ENCODE measurements around the gene CARD11.
"Not testable (repeated sequence)": the region's sequence is repeated elsewhere in the genome, so short reads cannot be mapped to it uniquely, and the experiment has no call there.

Gene CARD11

GRCh38 chr7:3065724-3066143 lies 22.1 kb upstream of the CARD11 start:
- DNase-seq = peak in 1 of 58 donors; percentile 10

DNA sequence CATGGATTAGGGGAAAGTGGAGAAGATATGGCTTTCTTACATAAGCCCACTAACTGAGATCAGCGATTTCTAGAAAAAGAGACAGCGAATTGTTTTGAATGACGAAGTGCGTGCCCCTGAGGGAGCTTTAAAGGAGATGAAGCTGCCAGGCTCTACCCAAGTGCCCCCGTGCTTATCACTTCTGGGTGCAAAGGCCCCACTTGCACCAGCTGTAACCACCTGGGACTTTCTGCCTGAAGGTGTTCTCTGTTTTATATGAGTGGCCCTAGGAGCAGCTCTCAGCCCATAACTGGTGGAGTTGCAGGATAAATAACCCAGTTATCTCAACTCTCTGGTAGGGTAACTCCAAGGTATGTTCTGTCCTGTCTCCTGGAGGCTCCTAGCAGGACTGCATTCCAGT lies 20.4 kb upstream of the CARD11 start:
- DNase-seq = no peak

GRCh38 chr7:3063016-3063753 lies 19.5 kb upstream of the CARD11 start:
- DNase-seq = no peak

- DNase-seq = no peak
Observed at GRCh38 chr7:3057066-3057420, 13.4 kb upstream of the CARD11 start.

DNA sequence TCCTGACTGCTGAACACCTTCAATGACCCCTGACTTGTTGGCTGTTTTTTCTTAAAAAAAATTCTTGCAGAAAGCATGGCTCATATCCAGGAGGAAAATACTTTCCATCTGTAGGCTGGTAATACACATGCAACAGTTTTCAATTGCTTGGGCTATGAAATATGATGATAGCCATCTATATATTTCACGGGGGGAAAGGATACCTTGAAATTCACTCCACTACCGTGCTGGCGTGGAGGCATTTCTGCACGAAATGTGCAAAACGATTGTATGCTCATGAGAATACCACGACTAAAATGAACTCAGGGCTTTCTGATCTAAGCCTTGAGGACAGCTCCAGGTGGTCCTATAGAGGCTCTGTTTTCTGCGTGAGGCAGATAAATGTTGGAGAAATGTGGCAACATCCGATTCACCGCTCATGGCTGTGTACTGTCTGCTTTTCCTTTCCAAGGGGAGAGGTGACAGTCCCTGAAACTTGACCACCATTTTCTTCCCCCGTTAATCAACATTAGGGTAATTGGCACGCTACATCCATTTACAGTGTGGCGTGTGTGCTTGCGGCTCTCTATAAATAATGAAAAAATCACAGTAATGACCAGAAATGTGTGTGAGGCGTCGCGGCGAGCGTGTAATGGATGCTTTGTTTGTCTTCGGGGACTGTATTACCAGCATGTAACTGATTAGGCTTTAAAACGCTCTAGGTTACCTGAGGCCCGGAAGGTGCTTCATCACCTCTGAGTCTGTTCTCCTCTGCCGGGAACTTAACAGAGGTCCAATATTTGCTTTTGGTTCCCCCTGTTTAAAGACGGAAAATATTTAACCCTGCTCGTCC lies 12.8 kb upstream of the CARD11 start:
- DNase-seq = no peak

DNA sequence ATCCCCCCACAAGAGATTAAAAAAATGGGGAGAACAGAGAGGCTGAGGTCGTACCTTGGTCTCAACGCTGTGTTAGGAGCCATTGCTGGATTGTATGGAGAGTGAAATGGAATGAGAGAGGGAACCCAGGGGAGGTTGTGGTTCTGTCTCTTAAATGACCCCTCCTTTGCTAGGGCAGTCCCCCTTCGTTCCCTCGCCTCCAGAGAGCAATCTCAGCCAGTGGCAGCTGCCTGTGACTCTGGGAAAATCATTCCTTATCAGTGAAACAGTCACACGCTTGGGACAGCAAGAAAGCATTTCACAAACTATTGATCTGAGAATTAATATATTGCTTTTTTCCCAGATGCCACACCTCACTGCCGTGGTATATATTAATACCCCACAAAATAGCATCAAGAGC lies 12.0 kb upstream of the CARD11 start:
- no peak for DNase-seq

GRCh38 chr7:3042861-3043489 lies 692 bp downstream of the CARD11 start:
- no peak for DNase-seq

GRCh38 chr7:3041986-3042675 lies 1.5 kb downstream of the CARD11 start:
- DNase-seq = no peak

GRCh38 chr7:3039787-3040186 lies 3.9 kb downstream of the CARD11 start:
- no peak for DNase-seq

DNA sequence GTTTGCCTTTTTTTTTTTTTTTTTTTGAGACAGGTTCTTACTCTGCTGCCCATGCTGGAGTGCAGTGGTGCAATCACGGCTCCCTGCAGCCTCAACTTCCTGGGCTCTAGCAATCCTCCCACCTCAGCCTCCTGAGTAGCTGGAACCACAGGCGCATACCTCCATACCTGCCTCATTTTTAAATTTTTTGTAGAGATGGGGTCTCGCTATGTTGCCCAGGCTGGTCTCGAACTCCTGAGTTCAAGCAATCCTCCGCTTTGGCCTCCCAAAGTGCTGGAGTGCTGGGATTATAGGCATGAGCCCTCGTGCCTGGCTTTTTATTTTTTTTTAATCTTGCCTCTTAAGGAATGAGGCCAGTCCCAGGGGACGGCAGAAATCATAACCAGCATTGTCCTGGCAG lies 5.7 kb downstream of the CARD11 start:
- DNase-seq = not testable (repeated sequence)

DNA sequence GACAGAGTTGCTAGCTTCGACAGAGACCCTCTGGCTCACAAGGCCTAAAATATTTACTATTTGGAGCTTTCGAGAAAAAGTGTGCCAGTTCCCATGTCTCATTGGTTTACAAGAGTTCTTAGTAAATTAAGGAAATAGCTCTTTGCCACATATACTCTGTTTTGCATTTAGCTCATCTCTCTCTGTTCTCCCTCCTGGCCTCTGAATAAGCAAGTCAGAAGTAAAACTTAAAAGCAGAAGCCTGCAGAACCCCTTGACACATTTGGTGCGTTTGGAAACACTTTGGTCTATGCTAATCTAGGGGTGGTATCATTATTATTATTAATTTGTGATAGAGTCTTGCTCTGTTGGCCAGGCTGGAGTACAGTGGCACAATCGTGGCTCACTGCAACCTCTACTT lies 6.4 kb downstream of the CARD11 start:
- no peak for DNase-seq

DNA sequence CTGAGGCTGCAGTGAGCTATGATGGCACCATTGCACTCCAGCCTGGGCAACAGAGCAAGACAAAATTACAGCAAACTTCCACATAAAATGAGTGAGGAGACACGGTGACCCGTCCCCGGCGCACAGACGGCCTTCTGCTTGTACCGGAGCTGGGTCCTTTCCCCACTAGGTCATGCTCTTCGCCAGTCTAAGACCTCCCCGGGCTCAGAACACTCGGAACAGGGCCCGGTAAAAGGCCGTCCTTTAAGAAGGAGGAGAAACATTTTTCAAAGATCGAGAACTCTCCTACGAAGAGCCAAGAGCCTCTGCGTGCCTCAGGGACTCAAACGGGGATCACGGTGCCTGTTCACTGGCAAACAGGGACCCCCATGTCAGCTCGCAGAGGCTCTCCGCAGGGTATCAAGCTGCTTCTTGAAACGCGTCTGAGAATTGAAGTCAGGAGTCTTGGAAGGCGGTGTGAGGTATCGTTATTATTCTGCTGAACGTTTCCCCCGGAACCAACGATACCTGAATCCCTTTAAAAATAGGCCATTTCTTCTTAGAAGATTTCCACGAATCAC lies 9.0 kb downstream of the CARD11 start:
- no peak for DNase-seq

DNA sequence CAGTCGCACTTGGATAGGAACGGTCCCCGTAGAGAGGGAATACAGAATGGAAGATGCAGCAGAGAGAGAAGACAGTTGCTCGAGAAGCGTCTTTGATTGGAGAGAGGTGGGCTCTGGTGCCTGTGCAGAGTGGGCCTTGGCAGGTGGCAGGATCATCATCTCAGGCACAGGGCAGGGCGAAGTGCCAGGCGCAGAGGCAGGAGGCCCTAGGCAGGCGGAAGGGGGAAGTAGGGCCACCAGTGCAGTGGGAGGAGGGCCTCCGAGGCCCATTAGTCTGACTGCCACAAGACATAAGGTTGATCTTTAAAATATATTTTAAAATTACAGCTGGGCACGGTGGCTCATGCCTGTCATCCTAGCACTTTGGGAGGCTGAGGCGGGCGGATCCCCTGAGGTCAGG lies 10.1 kb downstream of the CARD11 start:
- peak in 4 of 58 donors; percentile 4 to 5 (median 4) for DNase-seq

DNA sequence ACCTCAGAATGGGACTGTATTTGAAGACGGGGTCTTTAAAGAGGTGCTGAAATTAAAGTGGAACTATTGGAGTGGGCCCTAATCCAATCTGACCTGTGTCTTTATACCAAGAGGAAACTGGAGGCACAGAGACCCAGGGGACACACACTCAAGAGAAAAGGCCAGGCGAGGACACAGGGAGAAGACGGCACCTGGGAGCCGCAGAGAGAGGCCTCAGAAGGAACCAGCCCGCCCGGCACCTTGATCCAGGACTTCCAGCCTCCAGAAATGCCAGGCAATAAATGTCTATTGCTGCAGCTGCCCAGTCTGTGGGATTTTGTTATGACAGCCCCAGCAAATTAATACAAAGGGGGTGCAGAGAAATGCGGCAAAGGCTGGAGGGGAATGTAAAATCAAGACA lies 10.5 kb downstream of the CARD11 start:
- DNase-seq = no peak

DNA sequence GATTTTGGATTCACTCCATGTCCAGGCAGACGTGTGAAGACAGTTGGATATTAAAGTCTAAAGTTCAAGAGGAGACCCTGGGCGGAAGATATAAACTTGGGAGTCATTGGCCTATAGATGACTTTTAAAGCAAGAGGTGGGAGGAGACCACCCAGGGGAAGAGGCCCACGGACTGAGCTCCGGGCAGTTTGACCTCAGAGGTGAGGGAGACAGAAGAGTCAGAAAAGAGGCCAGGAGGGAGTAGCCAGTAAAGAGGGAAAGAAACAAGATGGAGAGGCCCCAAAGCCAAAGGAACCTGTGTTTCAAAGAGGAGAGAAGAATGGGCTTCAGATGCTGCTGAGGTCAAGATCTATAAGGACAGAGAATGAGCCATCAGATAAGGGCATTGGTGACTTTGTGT lies 11.4 kb downstream of the CARD11 start:
- DNase-seq = no peak

DNA sequence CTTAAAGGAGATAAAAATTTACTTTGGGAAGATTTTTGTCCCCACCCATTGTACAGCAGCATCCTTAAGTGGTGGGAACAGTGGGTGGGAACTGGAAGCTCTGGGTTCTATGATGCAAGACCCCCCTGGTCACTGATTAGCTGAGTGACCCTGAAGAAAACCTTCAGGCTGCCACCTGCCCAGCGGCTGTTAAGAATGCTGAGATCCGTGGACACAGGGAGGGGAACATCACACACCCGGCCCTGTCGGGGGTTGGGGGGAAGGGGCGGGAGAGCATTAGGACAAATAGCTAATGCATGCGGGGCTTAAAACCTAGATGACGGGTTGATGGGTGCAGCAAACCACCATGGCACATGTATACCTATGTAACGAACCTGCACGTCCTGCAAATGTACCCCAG lies 14.5 kb downstream of the CARD11 start:
- DNase-seq = no peak

DNA sequence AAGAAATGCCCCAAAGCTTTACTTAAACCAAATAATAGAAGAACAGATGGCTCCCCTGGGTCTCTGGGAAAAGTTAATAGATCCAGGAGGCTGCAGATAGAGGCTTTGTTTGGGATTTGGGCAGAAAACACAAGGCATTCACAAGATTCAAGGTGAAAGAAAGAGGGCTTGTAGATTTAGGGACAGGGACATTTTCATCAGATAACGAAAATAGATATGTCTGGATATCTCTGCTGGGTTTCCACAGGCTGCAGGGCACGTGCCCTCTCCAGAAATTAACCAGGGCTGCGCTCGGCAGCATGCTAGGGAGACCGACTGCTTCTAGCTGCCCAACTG lies 14.9 kb downstream of the CARD11 start:
- DNase-seq = no peak

GRCh38 chr7:3028071-3028757 lies 15.5 kb downstream of the CARD11 start:
- DNase-seq = peak in 26 of 58 donors; percentile 3 to 43 (median 13)

DNA sequence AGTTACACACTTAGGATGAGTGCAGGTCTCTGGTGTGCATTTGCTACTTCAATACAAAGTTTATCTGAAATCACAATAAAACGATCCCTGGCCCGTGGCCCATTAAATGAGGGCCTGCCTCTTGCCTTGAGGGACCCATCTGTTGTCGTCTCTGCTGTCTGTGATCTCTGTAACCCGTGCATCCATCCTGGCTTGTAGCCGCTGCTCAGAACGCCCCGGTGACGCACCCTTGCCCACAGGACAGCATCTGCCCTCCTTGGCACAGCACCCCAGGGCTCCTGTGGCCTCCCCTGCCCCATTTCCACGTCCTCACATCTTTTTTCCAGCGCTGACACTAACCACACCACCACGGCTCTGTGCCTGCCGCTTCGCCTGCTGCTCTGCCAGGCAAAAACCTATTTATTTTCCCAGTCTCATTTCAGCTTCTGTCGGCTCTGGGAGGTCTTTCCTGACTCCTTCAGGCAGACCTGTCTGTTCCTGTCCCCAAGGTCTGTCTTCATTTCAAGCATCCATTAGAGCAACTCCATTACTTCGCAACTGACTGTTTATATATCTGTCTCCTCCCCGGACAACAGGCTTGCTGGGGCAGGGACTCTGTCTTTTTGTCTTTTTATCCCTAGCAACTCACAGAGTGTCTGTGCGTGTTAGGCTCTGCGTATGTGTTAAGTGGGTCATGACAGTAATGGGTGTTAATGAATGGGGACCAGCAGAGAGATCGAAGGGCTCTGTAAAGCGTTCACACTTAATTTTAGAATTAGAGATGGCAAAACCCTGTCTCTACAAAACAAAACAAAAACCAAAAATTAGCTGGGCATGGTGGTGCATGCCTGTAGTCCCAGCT lies 16.4 kb downstream of the CARD11 start:
- DNase-seq = no peak

DNA sequence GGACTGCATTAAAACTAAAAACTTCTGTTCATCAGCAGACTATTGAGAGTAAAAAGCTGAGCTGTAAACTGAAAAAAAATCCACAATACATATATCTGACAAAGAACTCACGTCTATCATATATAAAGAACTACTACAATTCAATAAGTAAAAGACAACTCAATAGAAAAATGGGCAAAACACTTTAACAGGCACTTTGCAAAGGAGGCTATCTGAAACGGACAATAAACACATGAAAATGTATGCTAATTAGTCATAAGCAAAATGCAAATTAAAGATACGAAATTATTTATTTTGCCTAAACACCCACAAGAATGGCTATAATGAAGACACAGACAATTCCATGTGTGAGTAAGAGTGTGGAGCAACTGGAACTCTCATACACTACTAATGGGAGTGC lies 18.1 kb downstream of the CARD11 start:
- DNase-seq = no peak
